COR-L47 (cell line): ENCODE results near the gene AP1B1.

Experiments used
- DNase-seq: peaks from one replicate; lab custom pipeline; 2025; lab: John Stamatoyannopoulos, UW

The AP1B1 gene

GRCh38 chr22:29331658-29332300 lies 56.6 kb downstream of the AP1B1 start:
- DNase-seq: no peak

GRCh38 chr22:29331213-29331612 lies 57.2 kb downstream of the AP1B1 start:
- no peak for DNase-seq

GRCh38 chr22:29330753-29331152 lies 57.6 kb downstream of the AP1B1 start:
- no peak for DNase-seq

GRCh38 chr22:29330291-29330690 lies 58.1 kb downstream of the AP1B1 start:
- no peak for DNase-seq

- no peak for DNase-seq
These were observed 58.8 kb downstream of the AP1B1 start for GRCh38 chr22:29329581-29329980.

- DNase-seq: no peak
These were observed 59.5 kb downstream of the AP1B1 start for GRCh38 chr22:29328566-29329500.

- DNase-seq: no peak
These were observed 60.3 kb downstream of the AP1B1 start for GRCh38 chr22:29328055-29328454.

GRCh38 chr22:29327089-29327764 lies 61.1 kb downstream of the AP1B1 start:
- no peak for DNase-seq

- DNase-seq: no peak
These were observed 61.9 kb downstream of the AP1B1 start for GRCh38 chr22:29326481-29326880.

GRCh38 chr22:29325785-29326315 lies 62.5 kb downstream of the AP1B1 start:
- no peak for DNase-seq

- no peak for DNase-seq
These were observed 63.0 kb downstream of the AP1B1 start for GRCh38 chr22:29325356-29325755.

GRCh38 chr22:29323641-29324040 lies 64.7 kb downstream of the AP1B1 start:
- DNase-seq: no peak

- DNase-seq: no peak
These were observed 67.8 kb downstream of the AP1B1 start for GRCh38 chr22:29320546-29320945.

- no peak for DNase-seq
These were observed 69.3 kb downstream of the AP1B1 start for GRCh38 chr22:29319072-29319471.

GRCh38 chr22:29317827-29318454 lies 70.4 kb downstream of the AP1B1 start:
- DNase-seq: no peak

GRCh38 chr22:29316141-29316828 lies 72.1 kb downstream of the AP1B1 start:
- DNase-seq: no peak

- DNase-seq: no peak
These were observed 72.9 kb downstream of the AP1B1 start, which contains the start of gene RASL10A for GRCh38 chr22:29315286-29316140. Gene RASL10A (minus strand): TSS chr22:29315697. CDS start chr22:29315246, 451 bp downstream.

- no peak for DNase-seq
These were observed 73.7 kb downstream of the AP1B1 start for GRCh38 chr22:29314537-29315285.
